ENCODE measurements around the gene GGTA1. TPM values are rescaled to one million over a fixed set of nuclear protein-coding genes. Genes with fewer than 3 reads are reported as not detected.

GGTA1 gene
- total and polyA plus RNA-seq, 2 donors from 2014 or later, result 6.8 to 11.0 TPM

DNA sequence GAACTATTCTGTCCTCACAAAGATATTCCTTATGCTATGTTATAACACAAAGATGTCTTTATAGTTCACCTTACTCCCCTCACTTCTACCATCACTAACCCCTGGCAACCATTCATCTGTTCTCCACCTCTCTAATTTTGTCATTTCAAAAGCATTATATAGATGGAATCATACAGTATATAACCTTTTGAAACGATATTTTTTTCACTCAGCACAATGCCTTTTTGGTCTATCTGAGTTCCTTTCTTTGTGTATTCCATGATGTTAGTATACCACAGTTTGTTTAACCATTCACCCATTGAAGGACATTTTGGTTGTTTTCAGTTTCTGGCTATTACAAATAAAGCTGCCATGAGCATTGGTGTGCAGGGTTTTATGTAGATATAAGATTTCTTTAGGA, 93.7 kb downstream of the GGTA1 start:
- FAIRE-seq (no peak), DNase-seq (no peak)
- Histone ChIP-seq H3K9ac (ENCODE audit: low read length in 3 of 3) (no peak overlapping the region), H3K4me3 (ENCODE audit: low read length in 3 of 3) (no peak overlapping the region), H3K36me3 (ENCODE audit: control insufficient read depth in 2 of 3, insufficient read depth in 3 of 3, low read length in 3 of 3) (no peaks in the 10 kb centered on the region), H3K27ac (ENCODE audit: low read depth in 2 of 2, low read length in 2 of 2) (no peak overlapping the region), H3K4me1 (ENCODE audit: control insufficient read depth in 2 of 3, insufficient read depth in 2 of 3, low read depth in 1 of 3, low read length in 3 of 3) (no peaks in the 10 kb centered on the region), H3K27me3 (ENCODE audit: control insufficient read depth, insufficient read depth, low read length) (no peaks in the 10 kb centered on the region), H3K9me3 (ENCODE audit: control insufficient read depth in 2 of 3, insufficient read depth in 1 of 3, low read length in 3 of 3) (no peaks in the 10 kb centered on the region)
- TF ChIP-seq, protein P1, sequence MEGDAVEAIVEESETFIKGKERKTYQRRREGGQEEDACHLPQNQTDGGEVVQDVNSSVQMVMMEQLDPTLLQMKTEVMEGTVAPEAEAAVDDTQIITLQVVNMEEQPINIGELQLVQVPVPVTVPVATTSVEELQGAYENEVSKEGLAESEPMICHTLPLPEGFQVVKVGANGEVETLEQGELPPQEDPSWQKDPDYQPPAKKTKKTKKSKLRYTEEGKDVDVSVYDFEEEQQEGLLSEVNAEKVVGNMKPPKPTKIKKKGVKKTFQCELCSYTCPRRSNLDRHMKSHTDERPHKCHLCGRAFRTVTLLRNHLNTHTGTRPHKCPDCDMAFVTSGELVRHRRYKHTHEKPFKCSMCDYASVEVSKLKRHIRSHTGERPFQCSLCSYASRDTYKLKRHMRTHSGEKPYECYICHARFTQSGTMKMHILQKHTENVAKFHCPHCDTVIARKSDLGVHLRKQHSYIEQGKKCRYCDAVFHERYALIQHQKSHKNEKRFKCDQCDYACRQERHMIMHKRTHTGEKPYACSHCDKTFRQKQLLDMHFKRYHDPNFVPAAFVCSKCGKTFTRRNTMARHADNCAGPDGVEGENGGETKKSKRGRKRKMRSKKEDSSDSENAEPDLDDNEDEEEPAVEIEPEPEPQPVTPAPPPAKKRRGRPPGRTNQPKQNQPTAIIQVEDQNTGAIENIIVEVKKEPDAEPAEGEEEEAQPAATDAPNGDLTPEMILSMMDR (IDR thresholded peaks at IDR 0.05; ENCODE audit: borderline replicate concordance, extremely low read depth, insufficient read depth), result no peak
- intact Hi-C loops (cut with DNase I), result no loop called here

Other genes starting within 250 kb of the GGTA1 start
- 511 TPM for gene GSN, start 231.7 kb downstream of the GGTA1 start, total RNA-seq
- 235 TPM for gene GSN, start 231.7 kb downstream of the GGTA1 start, polyA plus RNA-seq (ENCODE audit: insufficient read depth, low read depth, low replicate concordance)
- gene STOM, start 129.6 kb downstream of the GGTA1 start, total RNA-seq, result 229 TPM
- gene STOM, start 129.6 kb downstream of the GGTA1 start, polyA plus RNA-seq (ENCODE audit: insufficient read depth, low read depth, low replicate concordance), result 165 TPM
- gene DAB2IP, start 151.8 kb upstream of the GGTA1 start, total RNA-seq, result 105 TPM
- 33.8 TPM for gene DAB2IP, start 151.8 kb upstream of the GGTA1 start, polyA plus RNA-seq (ENCODE audit: insufficient read depth, low read depth, low replicate concordance)

Measured in kidney (tissue), 14 donors.